Spinal cord (tissue), 10 donors: ENCODE measurements around the gene VWDE. TPM values are rescaled to one million over a fixed set of nuclear protein-coding genes. Genes with fewer than 3 reads are reported as not detected.

ENCODE experiments used
- DNase-seq, 6 donors: peaks; one replicate each; pipeline versions ENCODE4 v3.0.0 to v3.0.0-alpha.2; 2013 to 2015; ENCODE audit warnings: low spot score in 6 of 6, low read depth in 4 of 6
- H3K27ac ChIP-seq: one replicate; pipeline ENCODE4 v1.5.1; 2013; ENCODE audit warnings: low read depth, low read length, control low read depth
- H3K27me3 ChIP-seq: one replicate; pipeline ENCODE4 v1.6.1; 2013; ENCODE audit warnings: low read length; ENCODE audit not compliant: control insufficient read depth, insufficient read depth
- H3K36me3 ChIP-seq: one replicate; pipeline ENCODE4 v1.6.1; 2013; ENCODE audit warnings: low read length; ENCODE audit not compliant: control insufficient read depth, insufficient read depth
- H3K4me1 ChIP-seq: one replicate; pipeline ENCODE4 v1.6.1; 2013; ENCODE audit warnings: low read length; ENCODE audit not compliant: control insufficient read depth, insufficient read depth
- H3K4me3 ChIP-seq: one replicate; pipeline ENCODE4 v1.5.1; 2013; ENCODE audit warnings: low read depth, low read length, control low read depth
- H3K9me3 ChIP-seq: one replicate; pipeline ENCODE4 v1.6.1; 2013; ENCODE audit warnings: low read length; ENCODE audit not compliant: control insufficient read depth, insufficient read depth
- WGBS: methylation state at CpG from one replicate; pipeline ENCODE4 v1.1.5; 2013; ENCODE audit warnings: missing lambda C conversion rate; ENCODE audit not compliant: insufficient coverage; 5-methylcytosine and 5-hydroxymethylcytosine counted together
- polyA plus RNA-seq, 2 donors: library from polyadenylated mRNA; unstranded; fragments of 120-200 nt; gene quantifications; one replicate each; pipeline ENCODE4 v1.2.1, GENCODE V29; 2013; ENCODE audit not compliant: insufficient read length in 2 of 2
- total RNA-seq, 2 donors: library from RNA; depleted of rRNA in 1 of 2; stranded (reverse); fragments of 120-200 nt in 1 of 2; fragments of >200 nt in 1 of 2; gene quantifications; one replicate each; pipeline versions ENCODE4 v1.2.3 to v1.2.4, GENCODE V29; 2013 to 2014
- donor health status: healthy.

The VWDE gene
- total and polyA plus RNA-seq, 4 donors: 0.65 to 4.9 (median 2.0) TPM

DNA sequence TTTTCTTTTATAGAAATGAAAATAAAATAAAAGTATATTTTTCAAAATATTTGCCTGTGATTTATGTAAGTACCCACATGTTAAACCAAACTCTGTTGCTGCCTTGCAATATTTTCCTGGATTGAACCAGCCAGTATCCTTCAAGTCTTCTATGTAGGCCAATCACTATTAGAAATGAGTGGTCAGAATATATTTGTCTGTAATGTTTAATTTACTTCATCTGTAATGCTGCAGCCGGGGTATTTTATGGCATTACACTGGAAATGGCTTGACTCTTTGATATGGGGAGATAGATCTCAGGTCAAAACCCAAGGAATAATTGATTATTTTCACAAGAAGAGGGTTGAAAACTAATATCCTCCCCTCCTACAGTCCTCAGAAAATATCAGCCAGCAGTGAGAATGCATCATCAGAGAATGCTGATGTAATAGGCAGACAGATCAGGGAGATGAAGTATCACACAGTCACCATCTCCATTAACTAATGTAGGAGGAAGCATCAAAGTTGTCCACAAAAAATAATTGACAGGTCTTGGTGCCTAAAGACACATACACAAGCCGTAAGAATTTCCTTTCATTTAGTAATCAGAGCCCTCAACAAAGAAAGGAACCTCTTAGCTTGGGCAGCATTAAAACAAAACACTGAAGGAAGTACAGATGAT lies 82.5 kb downstream of the VWDE start:
- no peak overlapping the region for H3K27ac ChIP-seq
- WGBS: no CpG with 5 or more reads among the region's 2 CpGs

GRCh38 chr7:12320241-12320986 lies 83.3 kb downstream of the VWDE start:
- no peaks in the 10 kb centered on the region for H3K9me3 ChIP-seq
- H3K27ac ChIP-seq: no peak overlapping the region
- H3K27me3 ChIP-seq: no peaks in the 10 kb centered on the region
- DNase-seq: no peak
- H3K4me3 ChIP-seq: no peak overlapping the region
- no peaks in the 10 kb centered on the region for H3K4me1 ChIP-seq
- no CpG with 5 or more reads among the region's 2 CpGs for WGBS
- H3K36me3 ChIP-seq: no peaks in the 10 kb centered on the region

More for the DNA sequence above, 82.5 kb downstream of the VWDE start:
- Histone ChIP-seq H3K4me3 (no peak overlapping the region), H3K9me3 (no peaks in the 10 kb centered on the region), H3K4me1 (no peaks in the 10 kb centered on the region), H3K36me3 (no peaks in the 10 kb centered on the region), H3K27me3 (no peaks in the 10 kb centered on the region)
- no peak for DNase-seq

DNA sequence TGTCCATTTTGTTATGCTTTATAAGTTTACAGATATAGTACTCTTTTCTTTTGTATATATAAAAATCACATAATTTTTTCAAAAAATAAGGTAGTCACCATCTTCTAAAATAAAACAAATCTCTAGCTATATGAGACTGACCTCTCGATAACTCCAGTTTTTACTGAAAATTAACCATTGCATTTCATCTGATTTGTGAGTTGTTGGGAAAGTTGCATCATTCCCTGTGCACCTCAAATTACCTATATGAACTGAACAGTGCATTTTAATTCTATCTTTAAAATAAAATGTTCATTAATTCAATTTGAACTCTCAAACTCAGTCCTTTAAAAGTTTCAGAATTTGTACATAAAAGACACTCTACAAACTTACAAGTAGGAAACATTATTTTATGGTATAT lies 86.0 kb downstream of the VWDE start:
- no peak overlapping the region for H3K4me3 ChIP-seq
- no CpG with 5 or more reads among the region's 1 CpG for WGBS

DNA sequence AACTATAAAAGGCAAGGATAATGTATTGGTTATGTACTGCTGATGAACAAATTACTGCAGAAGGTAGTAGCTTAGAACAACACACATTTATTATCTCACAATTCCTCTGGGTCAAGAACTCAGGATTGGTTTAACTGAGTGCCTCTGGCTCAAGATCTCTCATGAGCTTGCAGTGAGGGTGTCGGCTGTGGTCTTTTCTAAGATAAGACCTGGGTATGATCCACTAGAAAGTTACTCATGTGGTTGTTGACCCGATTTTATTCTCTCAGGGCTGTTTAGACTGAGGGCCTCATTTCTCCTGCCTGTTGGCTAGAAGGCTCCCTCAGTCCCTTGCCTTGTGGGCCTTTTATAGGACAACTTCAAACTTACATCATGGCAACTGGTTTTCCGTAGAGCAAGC lies 86.7 kb downstream of the VWDE start:
- H3K27ac ChIP-seq: no peak overlapping the region
- H3K27me3 ChIP-seq: no peaks in the 10 kb centered on the region
- no peaks in the 10 kb centered on the region for H3K4me1 ChIP-seq
- H3K4me3 ChIP-seq: no peak overlapping the region
- H3K36me3 ChIP-seq: no peaks in the 10 kb centered on the region
- H3K9me3 ChIP-seq: no peaks in the 10 kb centered on the region
- DNase-seq: no peak
- WGBS: no CpG with 5 or more reads among the region's 3 CpGs

More for the DNA sequence above, 86.0 kb downstream of the VWDE start:
- Histone ChIP-seq H3K27ac (no peak overlapping the region), H3K9me3 (no peaks in the 10 kb centered on the region), H3K4me1 (no peaks in the 10 kb centered on the region), H3K27me3 (no peaks in the 10 kb centered on the region), H3K36me3 (no peaks in the 10 kb centered on the region)
- no peak for DNase-seq

- DNase-seq: peak in 2 of 6 donors; percentile 35 to 51
- Histone ChIP-seq H3K4me3 (no peak overlapping the region), H3K27ac (no peak overlapping the region), H3K27me3 (no peaks in the 10 kb centered on the region), H3K36me3 (no peaks in the 10 kb centered on the region), H3K9me3 (no peaks in the 10 kb centered on the region), H3K4me1 (no peaks in the 10 kb centered on the region)
These were observed 88.6 kb downstream of the VWDE start for GRCh38 chr7:12315049-12315448.

- DNase-seq: no peak
- no peaks in the 10 kb centered on the region for H3K9me3 ChIP-seq
- H3K27ac ChIP-seq: no peak overlapping the region
- H3K36me3 ChIP-seq: no peaks in the 10 kb centered on the region
- H3K27me3 ChIP-seq: no peaks in the 10 kb centered on the region
- no peaks in the 10 kb centered on the region for H3K4me1 ChIP-seq
- no peak overlapping the region for H3K4me3 ChIP-seq
These were observed 89.5 kb downstream of the VWDE start for GRCh38 chr7:12314199-12314598.

GRCh38 chr7:12305502-12305901 lies 98.2 kb downstream of the VWDE start:
- no peak for DNase-seq
- Histone ChIP-seq H3K4me3 (no peak overlapping the region), H3K27ac (no peak overlapping the region), H3K9me3 (no peaks in the 10 kb centered on the region), H3K4me1 (no peaks in the 10 kb centered on the region), H3K36me3 (no peaks in the 10 kb centered on the region), H3K27me3 (no peaks in the 10 kb centered on the region)

GRCh38 chr7:12303495-12303894 lies 100.2 kb downstream of the VWDE start:
- peak in 2 of 6 donors; percentile 31 to 63 for DNase-seq
- Histone ChIP-seq H3K9me3 (no peaks in the 10 kb centered on the region), H3K4me3 (no peak overlapping the region), H3K36me3 (no peaks in the 10 kb centered on the region), H3K4me1 (no peaks in the 10 kb centered on the region), H3K27me3 (no peaks in the 10 kb centered on the region), H3K27ac (no peak overlapping the region)
- no CpG with 5 or more reads among the region's 4 CpGs for WGBS

DNA sequence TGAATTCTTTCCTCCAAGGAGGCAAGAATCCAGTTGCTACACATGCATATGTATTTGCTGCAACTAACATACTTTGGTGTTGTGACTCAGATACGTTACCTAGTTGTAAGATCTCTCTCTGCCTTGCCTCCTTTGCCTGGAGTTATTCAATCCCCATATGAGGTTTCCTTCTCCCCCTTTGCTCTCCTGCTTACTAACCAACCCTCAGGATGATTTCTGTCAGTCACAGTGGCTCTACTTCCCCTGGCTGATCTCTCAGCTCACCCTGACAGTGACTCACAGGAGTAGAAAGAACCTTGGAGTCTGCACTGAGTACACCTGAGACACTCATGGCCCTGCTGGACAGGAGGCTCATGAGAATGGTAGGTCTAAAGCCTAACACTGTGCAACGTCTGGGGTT lies 100.6 kb downstream of the VWDE start:
- H3K4me3 ChIP-seq: no peak overlapping the region
- no peaks in the 10 kb centered on the region for H3K9me3 ChIP-seq
- no peaks in the 10 kb centered on the region for H3K27me3 ChIP-seq
- no peaks in the 10 kb centered on the region for H3K4me1 ChIP-seq
- no peak for DNase-seq
- no peaks in the 10 kb centered on the region for H3K36me3 ChIP-seq
- WGBS: 100% methylated on average over 1 of the region's 2 CpGs
- H3K27ac ChIP-seq: no peak overlapping the region

DNA sequence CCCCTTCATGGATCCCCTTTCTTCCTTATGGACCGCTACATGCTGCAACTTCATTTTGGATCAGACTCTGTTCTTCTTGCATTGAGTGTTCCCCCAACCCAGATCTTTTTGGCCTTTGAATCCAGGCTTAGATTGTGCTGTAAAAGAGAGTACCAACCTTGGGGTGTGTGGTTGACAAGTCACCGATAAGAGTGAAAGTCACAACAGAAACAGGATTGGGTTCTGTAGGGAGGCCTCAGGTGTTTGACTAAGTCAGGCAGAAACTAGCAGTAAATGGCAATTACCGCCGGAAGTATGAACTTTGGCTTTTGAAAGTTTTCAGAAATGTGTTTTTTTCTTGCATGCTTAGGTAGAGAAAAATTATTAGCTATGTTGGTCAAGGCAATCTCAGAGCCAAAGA lies 103.2 kb downstream of the VWDE start:
- DNase-seq: no peak
- Histone ChIP-seq H3K4me3 (no peak overlapping the region), H3K27me3 (no peaks in the 10 kb centered on the region), H3K36me3 (no peaks in the 10 kb centered on the region), H3K4me1 (no peaks in the 10 kb centered on the region), H3K27ac (no peak overlapping the region), H3K9me3 (no peaks in the 10 kb centered on the region)
- 81% methylated on average over 3 of the region's 4 CpGs for WGBS
